ENCODE measurements around the gene HLCS. TPM values are rescaled to one million over a fixed set of nuclear protein-coding genes. Genes with fewer than 3 reads are reported as not detected.

Gene HLCS
- polyA plus RNA-seq, 1 experiment: 16.9 TPM

DNA sequence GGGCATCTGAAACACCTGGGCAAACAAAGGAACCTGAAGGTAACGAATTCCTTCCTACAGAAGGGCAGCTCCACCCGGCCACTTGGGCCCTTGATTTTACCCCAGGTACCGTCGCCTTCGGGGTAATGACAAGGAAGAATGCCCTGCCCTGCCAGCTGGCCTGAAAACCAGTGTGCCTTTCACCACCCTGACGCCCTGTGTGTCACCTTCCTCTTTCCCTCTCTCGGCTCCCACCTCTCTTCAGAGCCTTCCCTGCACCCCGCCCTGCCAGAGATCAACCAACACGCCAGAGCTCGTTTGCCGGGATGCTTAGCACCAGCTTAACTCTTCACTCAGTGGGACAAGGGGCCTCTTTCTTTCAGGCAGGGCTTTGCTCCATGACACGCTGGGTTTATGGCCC lies 181.5 kb downstream of the HLCS start:
- ChIA-PET POLR2A (no interaction called here), CTCF (interaction anchor here (1.4 kb wide), 1 partner anchor 22 kb away, joined by 3 read pairs; no protein-coding TSS in a partner anchor)
- TF ChIP-seq, protein P1, sequence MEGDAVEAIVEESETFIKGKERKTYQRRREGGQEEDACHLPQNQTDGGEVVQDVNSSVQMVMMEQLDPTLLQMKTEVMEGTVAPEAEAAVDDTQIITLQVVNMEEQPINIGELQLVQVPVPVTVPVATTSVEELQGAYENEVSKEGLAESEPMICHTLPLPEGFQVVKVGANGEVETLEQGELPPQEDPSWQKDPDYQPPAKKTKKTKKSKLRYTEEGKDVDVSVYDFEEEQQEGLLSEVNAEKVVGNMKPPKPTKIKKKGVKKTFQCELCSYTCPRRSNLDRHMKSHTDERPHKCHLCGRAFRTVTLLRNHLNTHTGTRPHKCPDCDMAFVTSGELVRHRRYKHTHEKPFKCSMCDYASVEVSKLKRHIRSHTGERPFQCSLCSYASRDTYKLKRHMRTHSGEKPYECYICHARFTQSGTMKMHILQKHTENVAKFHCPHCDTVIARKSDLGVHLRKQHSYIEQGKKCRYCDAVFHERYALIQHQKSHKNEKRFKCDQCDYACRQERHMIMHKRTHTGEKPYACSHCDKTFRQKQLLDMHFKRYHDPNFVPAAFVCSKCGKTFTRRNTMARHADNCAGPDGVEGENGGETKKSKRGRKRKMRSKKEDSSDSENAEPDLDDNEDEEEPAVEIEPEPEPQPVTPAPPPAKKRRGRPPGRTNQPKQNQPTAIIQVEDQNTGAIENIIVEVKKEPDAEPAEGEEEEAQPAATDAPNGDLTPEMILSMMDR (IDR thresholded peaks at IDR 0.05; ENCODE audit: insufficient read depth, low read depth, low read length): no peak
- Histone ChIP-seq H3K4me3 (ENCODE audit: low read depth, low read length) (no peak overlapping the region), H3K27me3 (ENCODE audit: control insufficient read depth, insufficient read depth, low read length) (no peaks in the 10 kb centered on the region), H3K36me3 (ENCODE audit: control insufficient read depth, insufficient read depth, low read length) (no peaks in the 10 kb centered on the region)
- no peak for DNase-seq (ENCODE audit: low read depth)

DNA sequence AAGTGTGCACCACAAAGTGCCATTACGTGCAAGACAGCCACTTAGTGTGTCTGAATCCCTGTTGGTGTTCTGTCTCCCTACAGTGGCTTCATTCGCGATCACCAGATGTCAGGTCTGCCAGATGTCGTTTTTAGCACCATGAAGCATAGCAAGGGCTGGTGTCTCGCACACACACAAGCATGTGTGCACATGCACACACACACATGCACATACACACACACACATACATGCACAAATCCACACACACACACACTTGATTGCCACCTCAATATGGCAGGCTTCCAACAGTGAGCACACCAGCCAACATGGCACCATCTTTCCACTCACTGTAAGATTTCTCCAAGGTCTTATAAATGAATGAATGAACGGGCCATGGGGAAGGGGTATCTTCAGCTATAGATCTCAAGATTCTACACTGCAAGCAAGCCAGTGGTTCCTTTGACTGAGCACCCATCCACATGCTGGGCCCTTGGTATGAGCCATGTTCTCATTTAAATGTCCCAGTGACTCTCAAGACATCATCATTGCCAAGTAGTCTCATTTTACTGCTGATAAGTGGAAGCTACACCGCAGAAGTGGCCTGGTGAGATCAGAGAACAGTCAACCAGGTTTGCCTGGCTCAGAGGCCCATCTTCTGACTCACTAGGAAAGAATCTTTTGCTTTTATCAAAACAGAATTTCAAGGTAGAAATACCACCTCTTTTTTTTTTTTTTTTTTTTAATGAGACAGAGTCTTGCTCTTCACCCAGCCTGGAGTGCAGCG lies 182.7 kb downstream of the HLCS start:
- H3K4me3 ChIP-seq (ENCODE audit: low read depth, low read length): no peak overlapping the region
- no peaks in the 10 kb centered on the region for H3K36me3 ChIP-seq (ENCODE audit: control insufficient read depth, insufficient read depth, low read length)
- DNase-seq (ENCODE audit: low read depth): peak; percentile 26
- CTCF ChIA-PET: no interaction called here
- POLR2A ChIA-PET: interaction anchor here (0.7 kb wide), 1 partner anchor 31 kb away, joined by 3 read pairs; no protein-coding TSS in a partner anchor
- H3K27me3 ChIP-seq (ENCODE audit: control insufficient read depth, insufficient read depth, low read length): no peaks in the 10 kb centered on the region
- TF ChIP-seq, protein P1 (IDR thresholded peaks at IDR 0.05; ENCODE audit: insufficient read depth, low read depth, low read length): no peak

DNA sequence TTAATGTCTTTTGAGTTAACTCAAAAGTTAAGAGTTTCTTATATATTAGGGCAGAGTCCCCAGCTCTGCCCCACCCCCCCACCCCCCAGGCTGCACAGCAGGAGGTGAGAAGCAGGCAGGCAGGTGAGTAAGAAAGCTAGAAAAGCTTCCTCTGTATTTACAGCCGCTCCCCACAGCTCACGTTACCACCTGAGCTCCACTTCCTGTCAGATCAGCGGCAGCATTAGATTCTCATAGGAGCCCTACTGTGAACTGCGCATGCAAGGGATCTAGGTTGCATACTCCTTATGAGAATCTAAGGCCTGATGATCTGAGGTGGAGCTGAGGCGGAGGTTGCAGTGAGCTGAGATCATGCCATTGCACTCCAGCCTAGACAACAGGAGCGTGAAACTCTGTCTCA lies 185.6 kb downstream of the HLCS start:
- H3K27me3 ChIP-seq (ENCODE audit: control insufficient read depth, insufficient read depth, low read length): no peaks in the 10 kb centered on the region
- TF ChIP-seq, protein P1 (IDR thresholded peaks at IDR 0.05; ENCODE audit: insufficient read depth, low read depth, low read length): no peak
- H3K36me3 ChIP-seq (ENCODE audit: control insufficient read depth, insufficient read depth, low read length): no peaks in the 10 kb centered on the region
- H3K4me3 ChIP-seq (ENCODE audit: low read depth, low read length): no peak overlapping the region
- ChIA-PET POLR2A (no interaction called here), CTCF (interaction anchor here (1.0 kb wide), 1 partner anchor 10 kb away, joined by 3 read pairs; no protein-coding TSS in a partner anchor)
- DNase-seq (ENCODE audit: low read depth): no peak

DNA sequence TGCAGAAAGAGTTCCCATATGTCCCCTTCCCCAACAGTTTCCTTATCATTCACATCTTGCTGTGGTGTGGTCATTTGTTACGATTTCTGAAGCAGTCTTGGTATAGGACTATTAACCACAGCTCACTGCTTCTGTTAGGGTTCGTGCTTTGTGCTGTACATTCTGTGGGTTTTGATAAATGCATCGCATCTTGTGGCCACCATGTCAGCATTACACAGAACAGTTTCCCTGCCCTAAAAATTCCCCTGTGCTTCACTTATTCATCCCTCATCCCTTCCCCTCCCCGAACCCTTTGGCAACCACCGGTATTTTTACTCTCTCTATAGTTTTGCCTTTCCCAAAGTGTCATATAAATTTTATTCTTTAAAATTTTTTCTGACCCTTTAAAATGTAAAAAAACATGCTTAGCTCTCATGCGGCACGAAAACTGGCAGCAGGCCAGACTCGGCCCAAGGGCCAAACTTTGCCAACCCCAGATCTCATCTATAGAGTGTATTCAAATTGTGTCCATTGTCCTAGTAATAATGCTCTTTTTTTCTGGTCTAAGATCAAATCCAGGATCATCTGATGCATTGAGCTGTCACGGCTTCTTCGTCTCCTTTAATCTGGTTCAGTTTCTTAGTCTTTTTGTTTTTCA lies 189.4 kb downstream of the HLCS start:
- no peak for DNase-seq (ENCODE audit: low read depth)
- Histone ChIP-seq H3K36me3 (ENCODE audit: control insufficient read depth, insufficient read depth, low read length) (no peaks in the 10 kb centered on the region), H3K4me3 (ENCODE audit: low read depth, low read length) (no peak overlapping the region), H3K27me3 (ENCODE audit: control insufficient read depth, insufficient read depth, low read length) (no peaks in the 10 kb centered on the region)
- POLR2A ChIA-PET: no interaction called here
- CTCF ChIA-PET: no interaction called here
- TF ChIP-seq, protein P1 (IDR thresholded peaks at IDR 0.05; ENCODE audit: insufficient read depth, low read depth, low read length): no peak

DNA sequence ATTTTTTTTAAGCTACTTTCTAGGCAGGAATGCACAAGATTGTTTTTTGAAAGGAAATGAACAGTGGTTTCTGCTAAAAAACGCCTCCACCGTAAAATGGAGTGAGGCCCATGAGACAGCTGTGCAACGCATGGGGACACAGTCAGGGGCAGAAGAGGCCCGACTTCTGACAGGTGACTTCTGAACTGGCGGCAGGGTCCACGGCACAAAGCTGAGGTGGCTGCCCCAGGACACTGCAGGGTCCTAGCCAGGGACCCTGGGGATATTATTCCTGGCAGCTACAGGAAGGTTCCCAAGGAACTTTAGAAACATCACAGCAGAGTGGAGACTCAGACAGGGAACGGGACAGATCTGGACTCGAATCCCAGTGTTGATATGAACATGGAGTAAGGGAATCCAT lies 192.5 kb downstream of the HLCS start:
- Histone ChIP-seq H3K27me3 (ENCODE audit: control insufficient read depth, insufficient read depth, low read length) (no peaks in the 10 kb centered on the region), H3K4me3 (ENCODE audit: low read depth, low read length) (no peak overlapping the region), H3K36me3 (ENCODE audit: control insufficient read depth, insufficient read depth, low read length) (no peaks in the 10 kb centered on the region)
- ChIA-PET POLR2A (no interaction called here), CTCF (interaction anchor here (0.6 to 1.1 kb wide), 2 partner anchors 15 to 42 kb away, joined by 3 read pairs; no protein-coding TSS in a partner anchor)
- TF ChIP-seq, protein P1 (IDR thresholded peaks at IDR 0.05; ENCODE audit: insufficient read depth, low read depth, low read length): no peak
- DNase-seq (ENCODE audit: low read depth): no peak

All from BJ (cell line).